HCT116 (cell line): ENCODE measurements around the gene SSTR5. TPM values are rescaled to one million over a fixed set of nuclear protein-coding genes. Genes with fewer than 3 reads are reported as not detected.

Experiments used
- ATAC-seq: fragments of 200-7000 bp; cut with Tn5 transposase; 2 replicates; pipeline ENCODE4 v1.9.1; 2020; ENCODE audit warnings: mild to moderate bottlenecking, moderate library complexity
- BruUV-seq: library from RNA; stranded (reverse); fragments of 400-500 nt; replicated peaks from 2 replicates; lab custom pipeline; 2021; lab: Mats Ljungman, UMichigan
- CTCF ChIA-PET: fragments of 300-600 bp; sonication (Branson Sonifier 250); formaldehyde crosslinking; loops from one replicate; lab custom pipeline; 2021; ENCODE audit warnings: antibody characterized with exemption; lab: Charles Lee
- POLR2A ChIA-PET: fragments of 300-600, 350-600 bp; sonication (Branson Sonifier 250); formaldehyde crosslinking; loops from one replicate; lab custom pipeline; 2021; ENCODE audit warnings: antibody characterized with exemption; lab: Charles Lee
- RAD21 ChIA-PET, 2 experiments: fragments of 300-600 bp; sonication (Branson Sonifier 250); formaldehyde crosslinking; loops; one replicate each; lab custom pipeline; 2023; ENCODE audit warnings: low total read pairs in 2 of 2; ENCODE audit not compliant: uncharacterized antibody in 2 of 2, unreplicated experiment in 2 of 2, low non-redundant PET in 1 of 2; lab: Charles Lee
- DNase-seq: peaks from one replicate; pipeline ENCODE4 v3.0.0-alpha.2; 2010; ENCODE audit warnings: low read depth, low spot score
- H2AFZ ChIP-seq: fragments of 200-600 bp; shearing (Covaris generic), sonication (generic); 2 replicates; pipeline ENCODE4 v1.6.1; 2017; ENCODE audit warnings: low read depth, mixed run types, mixed read lengths, antibody characterized with exemption, low read length; ENCODE audit not compliant: poor library complexity, severe bottlenecking
- H3K27ac ChIP-seq: 2 replicates; pipeline ENCODE4 v1.5.1; 2012; ENCODE audit warnings: low read depth, low read length
- H3K27me3 ChIP-seq: fragments of 200-600 bp; sonication (generic); 2 replicates; pipeline ENCODE4 v1.6.1; 2016; ENCODE audit warnings: mixed run types, low read length, mixed read lengths; ENCODE audit not compliant: insufficient read depth
- H3K36me3 ChIP-seq, 2 experiments: fragments of 200-500 bp in 1 of 2; fragments of 200-600 bp in 1 of 2; sonication (Bioruptor generic) in 1 of 2; sonication (generic) in 1 of 2; 2 replicates each; pipeline versions ENCODE4 v1.5.1 to v1.6.1; 2014 to 2016; ENCODE audit warnings: low read length in 2 of 2, inconsistent platforms in 1 of 2, mixed read lengths in 1 of 2, mixed run types in 1 of 2; ENCODE audit not compliant: insufficient read depth in 2 of 2, control insufficient read depth in 1 of 2
- H3K4me1 ChIP-seq, 2 experiments: fragments of 200-600 bp in 1 of 2; sonication (generic) in 1 of 2; 2 replicates each; pipeline versions ENCODE4 v1.5.1 to v1.6.1; 2012 to 2017; ENCODE audit warnings: low read length in 2 of 2, inconsistent platforms in 1 of 2, mild to moderate bottlenecking in 1 of 2, mixed read lengths in 1 of 2, mixed run types in 1 of 2, moderate library complexity in 1 of 2; ENCODE audit not compliant: insufficient read depth in 2 of 2, control insufficient read depth in 1 of 2
- H3K4me2 ChIP-seq: fragments of 200-600 bp; sonication (generic); 2 replicates; pipeline ENCODE4 v1.6.1; 2017; ENCODE audit warnings: mixed run types, low read length, mixed read lengths
- H3K4me3 ChIP-seq, 2 experiments: fragments of 200-600 bp in 1 of 2; sonication (generic) in 1 of 2; replicated peaks in 1 of 2; 2 replicates each; pipeline ENCODE4 v1.5.1; 2011 to 2016; ENCODE audit warnings: low read length in 2 of 2, control low read depth in 1 of 2, low read depth in 1 of 2, mild to moderate bottlenecking in 1 of 2, mixed read lengths in 1 of 2, mixed run types in 1 of 2
- H3K79me2 ChIP-seq: fragments of 200-600 bp; sonication (generic); 2 replicates; pipeline ENCODE4 v1.6.1; 2017; ENCODE audit warnings: mild to moderate bottlenecking, mixed run types, low read length, moderate library complexity, mixed read lengths; ENCODE audit not compliant: insufficient read depth
- H3K9ac ChIP-seq: fragments of 200-600 bp; sonication (generic); 2 replicates; pipeline ENCODE4 v1.6.1; 2016; ENCODE audit warnings: low read length, mixed read lengths
- H3K9me2 ChIP-seq: fragments of 200-600 bp; sonication (generic), shearing (Covaris generic); 2 replicates; pipeline ENCODE4 v1.6.1; 2017; ENCODE audit warnings: mixed run types, mild to moderate bottlenecking, moderate library complexity; ENCODE audit not compliant: insufficient read depth
- H3K9me3 ChIP-seq, 2 experiments: fragments of 200-500 bp in 1 of 2; fragments of 200-600 bp in 1 of 2; sonication (Bioruptor generic) in 1 of 2; sonication (generic) in 1 of 2; 2 replicates each; pipeline ENCODE4 v1.6.1; 2014 to 2017; ENCODE audit warnings: low read length in 2 of 2, mixed read lengths in 2 of 2, inconsistent platforms in 1 of 2, low read depth in 1 of 2, mild to moderate bottlenecking in 1 of 2, mixed run types in 1 of 2, moderate library complexity in 1 of 2; ENCODE audit not compliant: control insufficient read depth in 1 of 2, insufficient read depth in 1 of 2
- H4K20me1 ChIP-seq: fragments of 200-600 bp; sonication (generic), shearing (Covaris generic); 2 replicates; pipeline ENCODE4 v1.6.1; 2017; ENCODE audit warnings: mixed run types, mild to moderate bottlenecking, moderate library complexity; ENCODE audit not compliant: insufficient read depth
- CEBPB ChIP-seq: IDR thresholded peaks from 2 replicates; pipeline ENCODE4 v1.6.1; 2012; ENCODE audit warnings: low read depth
- CTCF ChIP-seq, 3 experiments: fragments of 200-600 bp in 1 of 3; sonication (generic) in 1 of 3; IDR thresholded peaks in 2 of 3; conservative IDR thresholded peaks in 1 of 3; 2 replicates each; pipeline ENCODE4 v1.5.1; 2012 to 2017; ENCODE audit warnings: low read depth in 2 of 3, low read length in 2 of 3, antibody characterized with exemption in 1 of 3, borderline replicate concordance in 1 of 3, control low read depth in 1 of 3, mild to moderate bottlenecking in 1 of 3, mixed read lengths in 1 of 3, mixed run types in 1 of 3, moderate library complexity in 1 of 3; ENCODE audit not compliant: insufficient read depth in 1 of 3
- EZH2phosphoT487 ChIP-seq: fragments of 200-600 bp; IDR thresholded peaks from 2 replicates; pipeline ENCODE4 v1.6.1; 2018; ENCODE audit warnings: antibody characterized with exemption, borderline replicate concordance
- JUND ChIP-seq: IDR thresholded peaks from 2 replicates; pipeline ENCODE4 v1.6.1; 2012
- POLR2A ChIP-seq: IDR thresholded peaks from 2 replicates; pipeline ENCODE4 v1.7.0; 2011; ENCODE audit warnings: borderline replicate concordance; ENCODE audit not compliant: insufficient read depth, insufficient read length; ENCODE audit errors: extremely low read depth
- ZFX ChIP-seq: fragments of 450-650 bp; IDR thresholded peaks from 2 replicates; pipeline ENCODE4 v1.6.1; 2017
- ZNF274 ChIP-seq: fragments of 200-500 bp; sonication (Bioruptor generic); IDR thresholded peaks from 2 replicates; pipeline ENCODE4 v1.6.1; 2014; ENCODE audit warnings: mild to moderate bottlenecking, low read depth, low read length, inconsistent platforms
- intact Hi-C: fragments of 100-400 bp; cut with micrococcal nuclease; formaldehyde crosslinking; loops from 2 replicates; pipeline ENCODE4 v1.10.0; 2022
- total RNA-seq: library from RNA; stranded (reverse); gene quantifications from one replicate; pipeline ENCODE4 v1.2.1, GENCODE V29; 2021; ENCODE audit not compliant: unreplicated experiment

SSTR5 gene
- total RNA-seq, 1 experiment from 2014 or later, result 7.2 TPM

- Histone ChIP-seq H3K79me2 (no peaks in the 10 kb centered on the region), H3K9ac (no peak overlapping the region), H2AFZ (no peak overlapping the region), H3K9me2 (no peaks in the 10 kb centered on the region), H3K27ac (no peak overlapping the region; the same call in 1 of the 2 replicates), H4K20me1 (no peaks in the 10 kb centered on the region), H3K4me2 (no peak overlapping the region), H3K36me3 (no peaks in the 10 kb centered on the region), H3K9me3 (no peaks in the 10 kb centered on the region), H3K4me1 (peaks cover 12 to 13% of the 10 kb centered on the region in 2 experiments; a peak in 3 of 4 replicates), H3K4me3 (no peak overlapping the region), H3K27me3 (no peaks in the 10 kb centered on the region)
- CTCF ChIA-PET, result no interaction called here
- BruUV-seq, result no TSS peak
- POLR2A ChIA-PET, result no interaction called here
- ATAC-seq (no peak), DNase-seq (no peak)
- intact Hi-C loops, result no loop called here
- TF ChIP-seq CEBPB (no peak), CTCF (IDR thresholded peaks at IDR 0.05 in 2 of 3, conservative IDR thresholded peaks at IDR 0.05 in 1 of 3; ENCODE audit: borderline replicate concordance in 1 of 3, insufficient read depth in 1 of 3, low read depth in 2 of 3, low read length in 2 of 3) (no peak), EZH2phosphoT487 (no peak), ZNF274 (no peak), ZFX (peak; percentile 94; the same call in 1 of the 2 replicates), POLR2A (peak; percentile 88), JUND (no peak)
- RAD21 ChIA-PET, result no interaction called here
Measured at GRCh38 chr16:1129106-1129960, 56.8 kb downstream of the SSTR5 start.
